Activated T-cell treated with anti-CD3 and anti-CD28 coated beads, Interleukin-2, amount 50 U/mL, for 48 hours (primary cell): ENCODE results near the gene ZBTB38.
A peak's percentile ranks its signal among the peaks of the same experiment; 100 is the strongest.

Source experiments
- DNase-seq, 2 experiments: peaks; one replicate each; pipeline ENCODE4 v3.0.0-alpha.2; 2020

Gene ZBTB38

GRCh38 chr3:141388395-141388794 is 20.1 kb downstream of the ZBTB38 start:
- no peak for DNase-seq

GRCh38 chr3:141388823-141389621 is 20.7 kb downstream of the ZBTB38 start:
- DNase-seq = no peak

- no peak for DNase-seq
These were observed 21.4 kb downstream of the ZBTB38 start for GRCh38 chr3:141389703-141390102.

GRCh38 chr3:141390747-141391146 is 22.4 kb downstream of the ZBTB38 start:
- no peak for DNase-seq

- no peak for DNase-seq
These were observed 23.1 kb downstream of the ZBTB38 start for GRCh38 chr3:141391298-141391990.

GRCh38 chr3:141391991-141392316 is 23.6 kb downstream of the ZBTB38 start:
- no peak for DNase-seq

- no peak for DNase-seq
These were observed 24.1 kb downstream of the ZBTB38 start for GRCh38 chr3:141392416-141392815.

GRCh38 chr3:141392897-141393734 is 24.8 kb downstream of the ZBTB38 start:
- no peak for DNase-seq

- no peak for DNase-seq
These were observed 25.4 kb downstream of the ZBTB38 start for GRCh38 chr3:141393735-141394076.

GRCh38 chr3:141394560-141394959 is 26.3 kb downstream of the ZBTB38 start:
- no peak for DNase-seq

GRCh38 chr3:141395005-141395589 is 26.8 kb downstream of the ZBTB38 start:
- DNase-seq = no peak

- no peak for DNase-seq
These were observed 29.7 kb downstream of the ZBTB38 start for GRCh38 chr3:141397996-141398395.

GRCh38 chr3:141399200-141399599 is 30.9 kb downstream of the ZBTB38 start:
- DNase-seq = no peak

- DNase-seq = no peak
These were observed 32.0 kb downstream of the ZBTB38 start for GRCh38 chr3:141400073-141400971.

GRCh38 chr3:141401095-141401494 is 32.8 kb downstream of the ZBTB38 start:
- DNase-seq = no peak

- peak; percentile 61 to 71 for DNase-seq
These were observed 33.5 kb downstream of the ZBTB38 start for GRCh38 chr3:141401573-141402475.

- peak; percentile 61 to 69 for DNase-seq
These were observed 34.3 kb downstream of the ZBTB38 start for GRCh38 chr3:141402476-141403171.

GRCh38 chr3:141403576-141403975 is 35.3 kb downstream of the ZBTB38 start:
- DNase-seq = no peak

GRCh38 chr3:141405025-141405424 is 36.7 kb downstream of the ZBTB38 start:
- DNase-seq = no peak

GRCh38 chr3:141405591-141405990 is 37.3 kb downstream of the ZBTB38 start:
- DNase-seq = no peak
